Activated T-cell treated with anti-CD3 and anti-CD28 coated beads for 1 hour (primary cell): ENCODE results near the gene MT1M.

Source experiments
- DNase-seq: peaks from one replicate; pipeline ENCODE4 v3.0.0-alpha.2; 2020; ENCODE audit warnings: low read depth

The MT1M gene

DNA sequence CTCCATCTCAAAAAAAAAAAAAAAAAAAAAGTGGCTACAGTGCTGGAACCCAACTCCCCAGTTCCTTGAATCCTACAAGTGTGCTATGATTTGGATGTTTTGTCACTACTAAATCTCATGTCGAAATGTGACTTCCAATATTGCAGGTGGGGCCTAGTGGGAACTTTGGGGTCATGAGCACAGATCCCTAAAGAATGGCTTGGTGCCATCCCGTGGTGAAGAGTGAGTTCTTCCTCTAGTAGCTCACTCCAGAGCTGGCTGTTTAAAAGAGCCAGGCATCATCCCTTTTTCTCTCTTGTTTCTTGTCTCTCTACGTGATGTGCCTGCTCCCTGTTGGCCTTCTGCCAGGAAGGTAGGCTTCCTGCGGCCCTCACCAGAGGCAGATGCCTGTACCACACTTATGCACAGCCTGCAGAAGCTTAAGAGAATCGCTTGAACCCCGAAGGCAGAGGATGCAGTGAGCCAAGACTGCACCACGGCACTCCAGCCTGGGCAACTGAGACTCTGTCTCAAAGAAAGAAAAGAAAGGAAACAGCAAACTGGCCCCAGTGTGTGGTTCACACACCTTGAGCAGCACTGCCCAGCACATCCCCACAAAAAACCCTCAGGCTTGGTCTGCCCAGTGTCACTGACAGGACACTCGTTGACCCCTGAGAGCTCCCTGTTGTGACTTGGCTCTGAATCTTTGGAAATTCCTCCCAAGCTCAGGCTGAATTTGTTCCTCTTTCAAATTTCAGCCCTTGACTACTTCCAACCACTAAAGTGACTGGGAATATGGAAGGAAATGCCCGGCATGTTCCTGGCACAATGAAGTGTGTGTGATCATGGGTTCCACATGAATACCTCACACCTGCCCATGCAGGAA lies 3.7 kb upstream of the MT1M start:
- no peak for DNase-seq

DNA sequence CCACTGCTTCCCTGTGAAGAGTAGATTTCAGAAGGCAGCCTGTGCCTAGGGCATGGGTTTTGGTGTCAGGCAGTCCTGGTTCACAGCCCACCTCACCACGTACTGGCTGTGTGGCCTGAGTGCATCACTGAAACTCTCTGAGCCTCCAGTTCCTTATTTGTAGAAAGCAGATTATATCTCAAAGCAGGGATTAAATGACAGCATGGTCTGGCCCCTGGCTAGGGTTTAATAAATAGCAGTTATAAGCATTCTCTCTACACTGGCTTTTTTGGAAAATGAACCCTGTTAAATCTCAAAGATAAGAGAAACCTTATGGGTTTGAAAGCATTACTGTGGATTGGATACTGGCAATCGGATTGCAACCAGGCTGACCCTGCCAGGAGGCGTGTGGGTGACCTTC lies 2.9 kb upstream of the MT1M start:
- DNase-seq: no peak

- DNase-seq: no peak
Observed at GRCh38 chr16:56630134-56630533, 2.3 kb upstream of the MT1M start.

DNA sequence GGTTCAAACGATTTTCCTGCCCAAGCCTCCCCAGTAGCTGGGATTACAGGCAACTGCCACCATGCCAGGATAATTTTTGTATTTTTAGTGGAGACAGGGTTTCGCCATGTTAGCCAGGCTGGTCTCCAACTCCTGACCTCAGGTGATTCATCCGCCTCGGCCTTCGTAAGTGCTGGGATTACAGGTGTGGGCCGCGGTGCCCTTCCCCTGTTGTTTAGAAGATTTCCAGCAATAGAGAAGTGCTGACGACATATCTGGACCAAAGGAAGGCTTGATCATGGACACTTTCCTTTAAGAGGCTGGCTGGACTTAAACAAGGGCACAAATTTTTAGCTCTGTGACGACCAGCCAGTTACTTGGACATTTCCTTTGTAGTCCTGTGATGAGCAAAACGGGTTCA lies 1.3 kb upstream of the MT1M start:
- DNase-seq: no peak

- DNase-seq: no peak
Observed at GRCh38 chr16:56631832-56632155, 665 bp upstream of the MT1M start.

DNA sequence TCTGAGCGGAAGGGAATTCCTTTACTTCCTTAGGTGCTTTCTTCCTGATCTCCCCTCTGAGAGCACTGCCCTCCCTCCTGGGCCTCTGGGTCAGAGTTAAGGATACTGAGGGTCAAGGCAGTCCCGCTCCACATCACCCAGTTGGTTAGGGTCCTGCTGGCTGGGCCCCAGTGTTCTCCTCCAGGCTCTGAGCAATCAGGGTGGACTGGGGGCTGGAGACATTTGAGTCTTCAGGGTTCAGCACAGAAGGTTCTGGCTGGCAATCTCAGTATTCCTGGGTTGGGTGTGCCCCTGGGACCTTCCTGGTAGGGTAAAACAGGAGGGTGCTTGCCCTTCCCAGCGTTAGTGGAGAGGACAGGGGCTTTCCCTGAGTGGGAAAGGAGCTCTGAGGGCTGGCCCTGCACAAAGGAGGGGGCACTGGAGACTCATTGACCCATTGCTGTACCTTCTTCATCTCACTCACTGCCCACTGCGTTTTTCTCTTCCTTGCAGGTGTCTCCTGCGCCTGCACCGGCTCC lies 448 bp downstream of the MT1M start:
- DNase-seq: no peak

GRCh38 chr16:56633535-56633934 lies 1.1 kb downstream of the MT1M start:
- DNase-seq: no peak

DNA sequence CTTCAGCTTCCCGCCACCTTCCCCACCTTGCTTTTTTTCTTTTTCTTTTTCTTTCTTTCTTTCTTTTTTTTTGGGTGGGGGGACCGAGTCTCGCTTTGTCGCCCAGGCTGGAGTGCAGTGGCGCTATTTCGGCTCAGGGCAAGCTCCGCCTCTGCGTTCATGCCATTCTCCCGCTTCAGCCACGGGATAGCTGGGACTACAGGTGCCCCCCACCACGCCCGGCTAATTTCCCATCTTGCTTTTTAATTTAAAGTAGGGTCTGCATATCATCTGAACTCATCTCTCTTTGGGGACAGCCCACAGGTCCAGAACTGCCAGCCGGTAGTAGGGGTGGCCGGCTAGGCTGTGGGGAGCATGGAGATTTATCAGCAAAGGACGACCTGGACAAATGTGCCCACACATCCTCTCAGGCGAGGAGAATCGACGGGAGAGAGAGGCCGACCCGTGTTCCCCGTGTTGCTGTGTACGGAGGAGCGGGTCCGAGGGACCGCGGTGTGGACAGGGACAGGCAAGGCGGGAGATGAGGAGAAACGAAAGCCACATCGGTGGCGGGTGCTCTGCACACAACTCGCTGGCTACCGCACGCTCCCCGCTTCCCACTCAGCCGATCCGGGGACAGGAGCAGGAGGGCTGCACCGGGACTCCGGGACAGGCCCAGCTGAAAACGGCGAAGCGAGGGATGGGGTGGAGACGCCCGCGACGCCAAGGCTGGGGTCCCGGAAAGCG lies 2.4 kb downstream of the MT1M start:
- no peak for DNase-seq

DNA sequence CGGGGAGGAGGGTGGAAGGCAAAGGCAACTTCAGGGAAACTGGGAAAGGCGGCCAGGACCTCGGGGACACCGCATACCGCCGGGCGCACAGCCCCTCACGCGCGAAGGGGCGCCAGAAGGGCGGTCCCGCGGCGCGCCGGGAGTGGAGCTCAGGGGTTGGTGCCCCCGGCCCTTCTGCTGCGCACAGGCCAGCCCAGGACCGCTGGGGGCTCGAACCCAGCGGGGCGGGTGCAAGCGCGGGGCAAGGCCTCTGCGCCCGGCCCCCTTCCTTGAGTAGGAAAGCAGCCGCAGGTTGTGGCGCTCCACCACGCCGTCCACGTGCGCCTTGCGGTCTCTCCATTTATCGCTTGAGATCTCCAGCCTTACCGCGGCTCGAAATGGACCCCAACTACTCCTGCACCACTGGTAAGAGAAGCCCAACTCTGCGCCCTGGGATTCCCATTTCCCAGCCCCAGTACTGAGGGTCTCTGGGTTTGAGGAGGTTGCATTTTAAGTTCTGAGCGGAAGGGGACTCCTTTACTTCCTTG lies 3.0 kb downstream of the MT1M start:
- no peak for DNase-seq

GRCh38 chr16:56636616-56637413 lies 4.4 kb downstream of the MT1M start:
- DNase-seq: no peak

- no peak for DNase-seq
Observed at GRCh38 chr16:56637814-56638750, 5.6 kb downstream of the MT1M start, which contains the start of gene MT1A. TSS of gene MT1A (plus strand) at chr16:56638666. CDS start at chr16:56638739, 73 bp downstream.

- no peak for DNase-seq
Observed at GRCh38 chr16:56639045-56639444, 6.6 kb downstream of the MT1M start.

GRCh38 chr16:56640076-56640475 lies 7.6 kb downstream of the MT1M start:
- DNase-seq: no peak

DNA sequence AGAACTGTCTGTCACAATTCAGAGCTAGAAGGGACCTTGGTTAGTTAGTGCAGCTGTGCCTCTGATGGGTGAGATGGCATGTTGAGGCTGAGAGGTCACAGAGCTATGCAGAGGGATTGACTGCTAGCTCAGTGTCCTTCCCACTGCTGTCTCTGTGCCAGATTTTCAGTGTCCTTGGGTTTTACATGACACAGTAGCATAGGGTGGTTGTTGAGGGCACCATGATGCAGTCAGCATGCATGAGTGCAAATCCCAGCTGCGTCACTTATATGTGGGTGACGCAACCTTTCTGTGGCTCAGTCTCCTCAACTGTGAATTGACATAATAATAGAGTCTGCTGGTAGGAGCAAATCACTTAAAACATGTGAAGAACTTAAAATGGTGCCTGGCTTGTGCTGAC lies 8.7 kb downstream of the MT1M start:
- DNase-seq: no peak

DNA sequence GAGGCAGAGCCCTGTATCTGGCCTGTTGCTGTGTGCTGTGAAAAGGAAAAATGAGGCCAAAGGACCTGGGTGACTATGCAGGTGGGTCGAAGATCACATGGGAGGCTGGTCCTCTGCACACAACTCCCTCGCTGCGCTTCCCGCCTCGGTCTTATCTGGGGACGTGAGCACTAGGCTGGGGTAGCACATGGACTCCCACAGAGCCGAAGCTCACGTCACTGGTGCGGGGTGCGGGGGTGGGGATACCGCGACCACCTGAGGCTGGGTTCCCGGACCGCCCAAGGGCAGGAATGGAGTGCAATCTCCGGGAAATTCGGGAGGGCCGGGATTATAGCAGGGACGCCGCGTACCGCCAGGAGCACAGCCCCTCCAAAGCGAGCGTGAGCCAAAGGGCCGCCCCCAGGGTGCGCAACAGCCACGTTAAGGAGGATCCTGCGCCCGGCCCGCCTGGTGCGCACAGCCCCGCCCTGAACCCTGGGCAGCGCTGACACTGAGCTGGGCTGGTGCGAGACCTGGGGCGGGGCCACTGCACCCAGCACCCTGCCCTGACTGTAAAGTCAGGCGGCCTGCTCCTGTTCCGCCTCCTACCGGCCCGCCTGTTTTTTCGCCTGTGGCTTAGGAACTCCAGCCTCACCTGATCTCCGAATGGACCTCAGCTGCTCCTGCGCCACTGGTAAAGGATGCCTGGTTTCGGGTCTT lies 10.8 kb downstream of the MT1M start:
- peak; percentile 56 for DNase-seq

DNA sequence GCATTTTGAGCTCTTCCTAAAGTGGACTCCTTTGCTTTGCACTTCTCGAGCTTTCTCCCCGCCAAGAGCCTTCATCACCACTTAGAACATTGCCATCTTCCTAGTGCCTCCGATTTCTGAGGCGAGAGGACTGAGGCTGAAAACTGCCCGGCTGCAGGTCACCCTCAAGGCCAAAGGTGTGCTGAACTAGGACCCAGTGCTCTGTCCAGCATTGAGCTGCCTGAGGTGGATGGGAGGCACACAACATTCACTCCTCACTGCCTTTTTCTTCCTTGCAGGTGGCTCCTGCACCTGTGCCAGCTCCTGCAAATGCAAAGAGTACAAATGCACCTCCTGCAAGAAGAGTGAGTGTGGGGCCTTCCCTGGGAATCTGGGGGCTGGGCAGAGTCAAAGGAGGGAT lies 11.4 kb downstream of the MT1M start:
- DNase-seq: no peak

- DNase-seq: no peak
Observed at GRCh38 chr16:56645311-56645710, 12.9 kb downstream of the MT1M start.

- DNase-seq: no peak
Observed at GRCh38 chr16:56645838-56646237, 13.4 kb downstream of the MT1M start.

DNA sequence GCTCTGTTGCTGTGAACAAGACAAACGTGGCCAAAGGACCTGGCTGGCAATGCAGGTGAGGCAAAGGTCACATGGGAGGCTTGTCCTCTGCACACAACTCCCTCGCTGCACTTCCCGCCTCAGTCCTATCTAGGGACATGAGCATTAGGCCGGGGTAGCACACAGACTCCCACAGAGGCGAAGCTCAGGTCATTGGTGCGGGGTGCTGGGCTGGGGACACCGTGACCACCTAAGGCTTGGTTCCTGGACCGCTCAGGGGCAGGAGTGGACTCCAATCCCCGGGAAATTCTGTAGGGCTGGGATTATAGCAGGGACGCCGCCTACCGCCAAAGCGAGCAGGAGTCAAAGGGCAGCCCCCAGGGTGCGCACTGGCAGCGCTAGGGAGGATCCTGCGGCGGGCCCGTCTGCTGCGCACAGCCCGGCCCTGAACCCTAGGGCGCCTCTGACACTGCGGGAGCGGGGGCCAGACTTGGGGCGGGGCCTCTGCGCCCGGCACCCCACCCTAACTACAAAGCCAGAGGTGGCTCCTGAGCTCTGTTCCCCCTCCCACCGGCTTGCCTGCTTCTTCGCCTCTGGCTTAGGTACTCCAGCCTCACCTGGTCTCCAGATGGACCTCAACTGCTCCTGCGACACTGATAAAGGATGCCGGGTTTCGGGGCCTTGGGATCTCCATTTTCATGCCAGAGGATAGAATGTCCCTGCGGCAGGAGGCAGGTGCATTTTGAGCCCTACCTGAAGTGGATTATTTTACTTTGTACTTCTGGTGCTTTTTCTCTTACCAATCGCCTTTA lies 15.4 kb downstream of the MT1M start:
- DNase-seq: no peak

GRCh38 chr16:56649271-56649670 lies 16.8 kb downstream of the MT1M start:
- no peak for DNase-seq
